Measurements from ENCODE around the gene OR4D2.

Gene OR4D2

GRCh38 chr17:58166682-58167081, at the start of gene OR4D2:
OR4D2 (plus strand) TSS chr17:58166982; CDS start chr17:58169656, 2,674 bp downstream.
- POLR2A ChIA-PET = no interaction called here
- Histone ChIP-seq H3K9me3 (ENCODE audit: control insufficient read depth, insufficient read depth, low read depth, low read length) (no peaks in the 10 kb centered on the region; the same call in 1 of the 2 replicates), H3K4me3 (ENCODE audit: low read depth, low read length) (no peak within 1 kb of the TSS), H3K36me3 (ENCODE audit: control insufficient read depth in 2 of 2, insufficient read depth in 1 of 2, low read length in 2 of 2) (no peaks in the 10 kb centered on the region), H3K27ac (ENCODE audit: extremely low read depth, low read depth, low read length) (no peak within 1 kb of the TSS), H3K4me1 (ENCODE audit: control insufficient read depth, insufficient read depth, low read length) (no peaks in the 10 kb centered on the region)
- TF ChIP-seq YY1 (tag by site-specific recombination; IDR thresholded peaks at IDR 0.05) (no peak), OVOL3 (tag by site-specific recombination; IDR thresholded peaks at IDR 0.05) (no peak), GLIS1 (tag by site-specific recombination; IDR thresholded peaks at IDR 0.05) (no peak), ZNF48 (tag by site-specific recombination; IDR thresholded peaks at IDR 0.05) (no peak), PRDM4 (tag by site-specific recombination; IDR thresholded peaks at IDR 0.05) (no peak), ZNF398 (tag by site-specific recombination; IDR thresholded peaks at IDR 0.05) (no peak), AEBP2 (tag by site-specific recombination; IDR thresholded peaks at IDR 0.05; ENCODE audit: borderline replicate concordance) (no peak), ZSCAN30 (tag by site-specific recombination; IDR thresholded peaks at IDR 0.05) (no peak), ZNF138 (tag by site-specific recombination; IDR thresholded peaks at IDR 0.05; ENCODE audit: borderline replicate concordance) (no peak), REPIN1 (tag by site-specific recombination; IDR thresholded peaks at IDR 0.05; ENCODE audit: low read depth) (no peak), ZNF670 (tag by site-specific recombination; IDR thresholded peaks at IDR 0.05; ENCODE audit: low read depth) (no peak), ZXDB (tag by site-specific recombination; IDR thresholded peaks at IDR 0.05) (no peak), ZSCAN5A (tag by site-specific recombination; IDR thresholded peaks at IDR 0.05) (no peak), ZNF121 (tag by site-specific recombination; IDR thresholded peaks at IDR 0.05) (no peak), ZNF76 (tag by site-specific recombination; IDR thresholded peaks at IDR 0.05; ENCODE audit: borderline replicate concordance, low read depth) (no peak), KLF17 (tag by site-specific recombination; IDR thresholded peaks at IDR 0.05) (no peak), TSHZ1 (tag by site-specific recombination; IDR thresholded peaks at IDR 0.05; ENCODE audit: borderline replicate concordance) (no peak), ZNF174 (tag by site-specific recombination; IDR thresholded peaks at IDR 0.05) (no peak), ZNF747 (tag by site-specific recombination; IDR thresholded peaks at IDR 0.05) (no peak)
- CTCF ChIA-PET = interaction anchor here (0.6 to 1.8 kb wide), 4 partner anchors 33 to 286 kb away, joined by 4 to 5 read pairs (median 4); no protein-coding TSS in a partner anchor

Measured in HEK293 (cell line).